Sigmoid colon (tissue), 7 donors: ENCODE measurements around the gene LCP1. TPM values are rescaled to one million over a fixed set of nuclear protein-coding genes. Genes with fewer than 3 reads are reported as not detected.

Experiments
- DNase-seq: peaks from one replicate; pipeline ENCODE4 v3.0.0-alpha.2; 2019
- H3K27ac ChIP-seq, 4 donors: fragments of 200-600 bp; sonication (generic); one replicate each; pipeline ENCODE4 v1.5.1; 2016 to 2019; ENCODE audit warnings: mild to moderate bottlenecking in 1 of 4
- H3K27me3 ChIP-seq, 3 donors: fragments of 200-600 bp; sonication (generic); one replicate each; pipeline ENCODE4 v1.5.1; 2019; ENCODE audit warnings: mild to moderate bottlenecking in 1 of 3
- H3K36me3 ChIP-seq, 4 donors: fragments of 200-600 bp; sonication (generic); one replicate each; pipeline ENCODE4 v1.5.1; 2016 to 2019
- H3K4me1 ChIP-seq, 4 donors: fragments of 200-600 bp; sonication (generic); one replicate each; pipeline ENCODE4 v1.5.1; 2017 to 2019
- H3K4me3 ChIP-seq, 4 donors: fragments of 200-600 bp; sonication (generic); one replicate each; pipeline ENCODE4 v1.5.1; 2017 to 2019; ENCODE audit warnings: mild to moderate bottlenecking in 2 of 4, moderate library complexity in 1 of 4
- H3K9me3 ChIP-seq, 4 donors: fragments of 200-600 bp in 3 of 4; sonication (generic) in 3 of 4; one replicate each; pipeline versions ENCODE4 v1.5.1 to v1.6.1; 2013 to 2019
- CTCF ChIP-seq, 4 experiments: fragments of 450-650 bp in 3 of 4; fragments of 200-600 bp in 1 of 4; IDR thresholded peaks; one replicate each; pipeline ENCODE4 v1.5.1; 2016 to 2019; ENCODE audit warnings: antibody characterized with exemption in 4 of 4, mild to moderate bottlenecking in 3 of 4, moderate library complexity in 2 of 4
- EP300 ChIP-seq, 4 donors: sonication (generic); formaldehyde crosslinking; IDR thresholded peaks; one replicate each; pipeline ENCODE4 v1.6.1; 2017; ENCODE audit warnings: antibody characterized with exemption in 4 of 4
- POLR2A ChIP-seq, 2 donors: fragments of 450-650 bp; IDR thresholded peaks; one replicate each; pipeline ENCODE4 v1.6.1; 2016; ENCODE audit warnings: antibody characterized with exemption in 2 of 2, mild to moderate bottlenecking in 2 of 2, moderate library complexity in 2 of 2
- POLR2AphosphoS5 ChIP-seq, 4 donors: sonication (generic); formaldehyde crosslinking; IDR thresholded peaks; one replicate each; pipeline ENCODE4 v1.6.1; 2017; ENCODE audit warnings: antibody characterized with exemption in 4 of 4
- WGBS, 2 donors: extraction: QIAGEN DNeasy Blood & Tissue Kit; methylation state at CpG; one replicate each; pipeline ENCODE4 v1.1.7; 2013; 5-methylcytosine and 5-hydroxymethylcytosine counted together
- intact Hi-C: fragments of 100-400 bp; cut with DNase I; formaldehyde crosslinking; loops from one replicate; pipeline ENCODE4 v1.15.1; 2023
- polyA plus RNA-seq, 3 donors: library from polyadenylated mRNA; stranded (reverse); fragments of 200-250 nt; gene quantifications; one replicate each; pipeline ENCODE4 v1.2.3, GENCODE V29; 2013
- total RNA-seq, 4 donors: library from RNA; depleted of rRNA; stranded (reverse); fragments of >200 nt; gene quantifications; one replicate each; pipeline ENCODE4 v1.1.0, GENCODE V29; 2016
- donor health status: healthy with polysubstance abuse.
- donor health status: Bipolar disorder and iron deficiency.
- donor health status: healthy.

The LCP1 gene
- total and polyA plus RNA-seq, 7 donors = 10.0 to 112 (median 27.4) TPM

GRCh38 chr13:46097015-46097414, 85.0 kb downstream of the LCP1 start:
- intact Hi-C loops = no loop called here
- DNase-seq = no peak
- no peaks in the 10 kb centered on the region for H3K27me3 ChIP-seq
- H3K27ac ChIP-seq = no peak overlapping the region
- WGBS, 2 donors = 72 to 88% methylated on average over 3 of the region's 3 CpGs
- H3K4me1 ChIP-seq = peaks cover 0 to 7% (median 0%) of the 10 kb centered on the region in 4 donors
- no peaks in the 10 kb centered on the region for H3K36me3 ChIP-seq
- H3K9me3 ChIP-seq = no peaks in the 10 kb centered on the region
- H3K4me3 ChIP-seq = no peak overlapping the region
- TF ChIP-seq POLR2A (IDR thresholded peaks at IDR 0.05) (no peak), EP300 (IDR thresholded peaks at IDR 0.05) (no peak), CTCF (IDR thresholded peaks at IDR 0.05) (no peak)

- 82 to 84% methylated on average over 3 of the region's 3 CpGs for WGBS, 2 donors
- no peaks in the 10 kb centered on the region for H3K36me3 ChIP-seq
- TF ChIP-seq EP300 (IDR thresholded peaks at IDR 0.05) (no peak), POLR2AphosphoS5 (IDR thresholded peaks at IDR 0.05) (no peak), POLR2A (IDR thresholded peaks at IDR 0.05) (no peak), CTCF (IDR thresholded peaks at IDR 0.05) (no peak)
- H3K27me3 ChIP-seq = no peaks in the 10 kb centered on the region
- intact Hi-C loops = no loop called here
- no peaks in the 10 kb centered on the region for H3K4me1 ChIP-seq
- H3K27ac ChIP-seq = no peak overlapping the region
- H3K9me3 ChIP-seq = no peaks in the 10 kb centered on the region
- H3K4me3 ChIP-seq = no peak overlapping the region
- no peak for DNase-seq
Measured at GRCh38 chr13:46094478-46094877, 87.5 kb downstream of the LCP1 start.

GRCh38 chr13:46088821-46089562, 93.0 kb downstream of the LCP1 start:
- no peaks in the 10 kb centered on the region for H3K36me3 ChIP-seq
- DNase-seq = no peak
- H3K4me3 ChIP-seq = no peak overlapping the region
- 73 to 82% methylated on average over 5 of the region's 5 CpGs for WGBS, 2 donors
- TF ChIP-seq POLR2A (IDR thresholded peaks at IDR 0.05) = no peak
- no peak for TF ChIP-seq CTCF (IDR thresholded peaks at IDR 0.05)
- TF ChIP-seq POLR2AphosphoS5 (IDR thresholded peaks at IDR 0.05) = no peak
- no peak for TF ChIP-seq EP300 (IDR thresholded peaks at IDR 0.05)
- intact Hi-C loops = no loop called here
- no peaks in the 10 kb centered on the region for H3K9me3 ChIP-seq
- no peaks in the 10 kb centered on the region for H3K4me1 ChIP-seq
- H3K27ac ChIP-seq = no peak overlapping the region
- H3K27me3 ChIP-seq = no peaks in the 10 kb centered on the region

- no peak for TF ChIP-seq EP300 (IDR thresholded peaks at IDR 0.05)
- Histone ChIP-seq H3K4me1 (no peaks in the 10 kb centered on the region), H3K4me3 (no peak overlapping the region), H3K27me3 (no peaks in the 10 kb centered on the region), H3K36me3 (no peaks in the 10 kb centered on the region), H3K27ac (no peak overlapping the region), H3K9me3 (no peaks in the 10 kb centered on the region)
- DNase-seq = no peak
- intact Hi-C loops = no loop called here
Measured at GRCh38 chr13:46087481-46087880, 94.5 kb downstream of the LCP1 start.

GRCh38 chr13:46086985-46087384, 95.0 kb downstream of the LCP1 start:
- intact Hi-C loops = no loop called here
- WGBS, 2 donors = 90 to 93% methylated on average over 12 of the region's 12 CpGs
- H3K27me3 ChIP-seq = no peaks in the 10 kb centered on the region
- no peaks in the 10 kb centered on the region for H3K4me1 ChIP-seq
- no peaks in the 10 kb centered on the region for H3K36me3 ChIP-seq
- no peak for DNase-seq
- no peak overlapping the region for H3K4me3 ChIP-seq
- H3K27ac ChIP-seq = no peak overlapping the region
- no peak for TF ChIP-seq POLR2A (IDR thresholded peaks at IDR 0.05)
- no peak for TF ChIP-seq POLR2AphosphoS5 (IDR thresholded peaks at IDR 0.05)
- TF ChIP-seq EP300 (IDR thresholded peaks at IDR 0.05) = no peak
- no peak for TF ChIP-seq CTCF (IDR thresholded peaks at IDR 0.05)
- no peaks in the 10 kb centered on the region for H3K9me3 ChIP-seq
